Peyer's patch (tissue), 4 donors: ENCODE data around the gene EEFSEC. TPM values are rescaled to one million over a fixed set of nuclear protein-coding genes. Genes with fewer than 3 reads are reported as not detected.

Source experiments
- DNase-seq, 3 donors: peaks; one replicate each; pipeline ENCODE4 v3.0.0-alpha.2; 2017 to 2019
- H3K27ac ChIP-seq, 4 donors: fragments of 200-600 bp; sonication (generic); one replicate each; pipeline ENCODE4 v1.5.1; 2016 to 2019
- H3K27me3 ChIP-seq, 2 donors: fragments of 200-600 bp; sonication (generic); one replicate each; pipeline ENCODE4 v1.5.1; 2019
- H3K36me3 ChIP-seq, 3 donors: fragments of 200-600 bp; sonication (generic); one replicate each; pipeline ENCODE4 v1.5.1; 2016 to 2019
- H3K4me1 ChIP-seq, 4 donors: fragments of 200-600 bp; sonication (generic); one replicate each; pipeline ENCODE4 v1.5.1; 2016 to 2019
- H3K4me3 ChIP-seq, 4 donors: fragments of 200-600 bp; sonication (generic); 1 replicate in 3 of 4; 2 replicates in 1 of 4; pipeline ENCODE4 v1.5.1; 2016 to 2019; ENCODE audit warnings: mild to moderate bottlenecking in 1 of 4
- H3K9me3 ChIP-seq, 4 donors: fragments of 200-600 bp; sonication (generic); one replicate each; pipeline ENCODE4 v1.5.1; 2016 to 2019; ENCODE audit warnings: mild to moderate bottlenecking in 1 of 4
- POLR2A ChIP-seq, 2 donors: fragments of 450-650 bp; IDR thresholded peaks; one replicate each; pipeline ENCODE4 v1.5.1; 2017; ENCODE audit warnings: antibody characterized with exemption in 2 of 2, mild to moderate bottlenecking in 2 of 2, moderate library complexity in 2 of 2
- total RNA-seq, 4 donors: library from RNA; depleted of rRNA; stranded (reverse); fragments of >200 nt; gene quantifications; one replicate each; pipeline ENCODE4 v1.1.0, GENCODE V29; 2016
- TF ChIP-seq, protein P1 (sequence below), 6 experiments: fragments of 450-650 bp in 4 of 6; fragments of 200-600 bp in 2 of 6; sonication (generic) in 1 of 6; IDR thresholded peaks; one replicate each; pipeline ENCODE4 v1.5.1; 2017 to 2019; ENCODE audit warnings: antibody characterized with exemption in 6 of 6, mild to moderate bottlenecking in 3 of 6, moderate library complexity in 1 of 6

The EEFSEC gene
- total RNA-seq, 4 donors from 2014 or later, result 11.7 to 50.3 (median 19.6) TPM

DNA sequence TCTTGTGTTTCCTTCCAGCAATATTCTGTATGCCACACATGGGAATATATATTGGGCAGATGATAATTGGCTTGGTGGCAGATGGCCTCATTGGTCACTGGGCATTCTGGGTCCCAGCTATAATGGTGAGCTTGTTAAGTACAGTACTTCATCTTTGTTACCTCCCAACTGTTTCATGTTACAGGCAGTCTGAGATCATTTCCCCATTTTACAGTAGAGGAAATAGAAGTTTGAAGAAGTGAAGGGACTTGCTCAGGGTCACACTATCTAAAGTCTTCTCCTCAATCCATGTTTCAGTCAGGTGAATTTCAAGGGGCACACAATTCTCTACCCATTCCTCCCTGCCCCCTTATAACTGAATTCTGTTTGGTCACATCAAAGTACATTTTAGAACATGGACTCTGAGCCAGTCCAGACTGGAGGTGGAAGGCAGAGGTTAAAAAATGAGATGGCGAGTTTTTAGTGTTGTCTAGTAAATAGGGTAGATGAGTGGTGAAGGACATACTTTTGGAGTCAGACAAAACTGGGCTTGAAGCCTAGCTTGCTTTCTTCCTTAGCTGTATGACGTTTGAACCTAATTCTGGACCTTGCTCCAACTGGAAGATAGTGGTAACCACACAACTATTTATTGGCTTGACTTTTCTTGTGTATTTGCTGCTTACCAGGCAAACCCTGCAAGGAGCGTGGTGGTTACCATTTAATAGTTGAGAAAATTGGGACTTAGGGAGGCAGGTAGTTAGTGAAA is 2.5 kb downstream of the EEFSEC start:
- peaks cover 0 to 10% (median 2%) of the 10 kb centered on the region in 4 donors for H3K4me1 ChIP-seq
- H3K9me3 ChIP-seq, result no peaks in the 10 kb centered on the region
- DNase-seq, result no peak
- no peak overlapping the region for H3K27ac ChIP-seq
- H3K36me3 ChIP-seq, result peaks cover 0 to 13% (median 0%) of the 10 kb centered on the region in 3 donors
- no peak overlapping the region for H3K4me3 ChIP-seq
- H3K27me3 ChIP-seq, result no peaks in the 10 kb centered on the region
- TF ChIP-seq POLR2A (IDR thresholded peaks at IDR 0.05), result no peak
- TF ChIP-seq, protein P1, sequence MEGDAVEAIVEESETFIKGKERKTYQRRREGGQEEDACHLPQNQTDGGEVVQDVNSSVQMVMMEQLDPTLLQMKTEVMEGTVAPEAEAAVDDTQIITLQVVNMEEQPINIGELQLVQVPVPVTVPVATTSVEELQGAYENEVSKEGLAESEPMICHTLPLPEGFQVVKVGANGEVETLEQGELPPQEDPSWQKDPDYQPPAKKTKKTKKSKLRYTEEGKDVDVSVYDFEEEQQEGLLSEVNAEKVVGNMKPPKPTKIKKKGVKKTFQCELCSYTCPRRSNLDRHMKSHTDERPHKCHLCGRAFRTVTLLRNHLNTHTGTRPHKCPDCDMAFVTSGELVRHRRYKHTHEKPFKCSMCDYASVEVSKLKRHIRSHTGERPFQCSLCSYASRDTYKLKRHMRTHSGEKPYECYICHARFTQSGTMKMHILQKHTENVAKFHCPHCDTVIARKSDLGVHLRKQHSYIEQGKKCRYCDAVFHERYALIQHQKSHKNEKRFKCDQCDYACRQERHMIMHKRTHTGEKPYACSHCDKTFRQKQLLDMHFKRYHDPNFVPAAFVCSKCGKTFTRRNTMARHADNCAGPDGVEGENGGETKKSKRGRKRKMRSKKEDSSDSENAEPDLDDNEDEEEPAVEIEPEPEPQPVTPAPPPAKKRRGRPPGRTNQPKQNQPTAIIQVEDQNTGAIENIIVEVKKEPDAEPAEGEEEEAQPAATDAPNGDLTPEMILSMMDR (IDR thresholded peaks at IDR 0.05), result no peak

DNA sequence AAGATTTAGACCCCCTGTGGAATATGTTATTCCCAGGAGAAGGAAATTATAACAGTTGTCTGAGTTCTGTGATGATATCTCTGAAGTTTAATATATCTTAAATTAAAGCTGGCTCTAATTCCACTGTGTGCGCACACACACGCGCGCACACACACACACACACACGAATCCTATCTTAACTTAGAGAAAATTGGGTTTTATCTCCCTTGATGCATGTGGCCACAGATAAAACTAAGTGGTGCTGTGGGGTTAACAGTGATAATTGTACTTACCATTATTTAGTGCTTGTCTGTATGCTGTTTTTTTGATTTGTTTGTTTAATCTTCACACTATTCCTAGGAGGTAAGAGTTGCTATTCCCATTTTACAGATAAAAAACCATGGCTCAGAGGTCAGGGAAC is 7.4 kb downstream of the EEFSEC start:
- no peaks in the 10 kb centered on the region for H3K27me3 ChIP-seq
- no peak for DNase-seq
- TF ChIP-seq POLR2A (IDR thresholded peaks at IDR 0.05), result no peak
- TF ChIP-seq, protein P1 (IDR thresholded peaks at IDR 0.05), result no peak
- peaks cover 0 to 13% (median 0%) of the 10 kb centered on the region in 3 donors for H3K36me3 ChIP-seq
- H3K9me3 ChIP-seq, result no peaks in the 10 kb centered on the region
- no peak overlapping the region for H3K27ac ChIP-seq
- no peaks in the 10 kb centered on the region for H3K4me1 ChIP-seq
- no peak overlapping the region for H3K4me3 ChIP-seq

DNA sequence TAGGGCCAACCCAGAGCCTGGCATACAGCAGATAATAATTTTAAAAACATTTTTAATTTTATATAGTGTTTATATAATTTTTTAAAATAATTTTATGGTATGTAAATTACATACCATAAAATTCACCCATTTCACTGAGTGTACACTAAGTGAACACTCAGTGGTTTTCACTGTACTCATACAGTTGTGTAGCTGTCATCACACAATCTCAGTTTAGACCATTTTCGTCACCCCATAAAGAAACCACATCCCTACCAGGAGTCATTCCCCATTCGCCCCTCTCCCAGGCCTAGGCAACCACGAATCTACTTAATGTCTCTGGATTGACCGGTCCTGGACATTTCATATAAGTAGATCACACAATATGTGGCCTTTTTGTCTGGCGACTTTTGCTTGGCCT is 10.2 kb downstream of the EEFSEC start:
- H3K27me3 ChIP-seq, result no peaks in the 10 kb centered on the region
- TF ChIP-seq, protein P1 (IDR thresholded peaks at IDR 0.05), result no peak
- TF ChIP-seq POLR2A (IDR thresholded peaks at IDR 0.05), result no peak
- H3K9me3 ChIP-seq, result no peaks in the 10 kb centered on the region
- H3K4me3 ChIP-seq, result no peak overlapping the region
- no peaks in the 10 kb centered on the region for H3K4me1 ChIP-seq
- peaks cover 0 to under 1% (median 0%) of the 10 kb centered on the region in 3 donors for H3K36me3 ChIP-seq
- no peak overlapping the region for H3K27ac ChIP-seq
- no peak for DNase-seq

DNA sequence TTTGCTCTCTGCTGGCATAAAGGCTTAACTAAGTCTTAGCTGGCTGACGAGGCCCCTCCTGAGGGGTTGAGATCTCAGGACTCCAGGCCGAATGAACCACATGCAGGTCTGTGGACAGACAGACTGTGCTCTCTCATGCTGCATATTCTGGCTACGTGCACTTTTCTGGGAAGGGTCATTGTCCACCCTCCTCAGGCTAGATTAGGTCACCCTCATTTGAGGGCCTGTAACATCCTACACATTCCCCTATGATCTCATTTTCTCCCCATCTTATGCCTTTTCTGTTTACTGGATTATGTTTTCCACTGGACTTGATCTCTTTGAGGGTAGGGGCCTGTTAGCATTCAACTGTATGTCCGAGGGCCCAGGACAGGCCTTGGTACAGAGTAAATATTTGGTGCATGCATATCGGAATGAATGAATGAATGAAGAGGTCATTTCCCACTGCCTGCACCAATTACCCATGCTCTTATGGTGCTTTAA is 13.7 kb downstream of the EEFSEC start:
- no peaks in the 10 kb centered on the region for H3K36me3 ChIP-seq
- H3K9me3 ChIP-seq, result no peaks in the 10 kb centered on the region
- H3K4me3 ChIP-seq, result no peak overlapping the region
- H3K4me1 ChIP-seq, result no peaks in the 10 kb centered on the region
- no peak for DNase-seq
- no peak for TF ChIP-seq POLR2A (IDR thresholded peaks at IDR 0.05)
- TF ChIP-seq, protein P1 (IDR thresholded peaks at IDR 0.05), result no peak
- H3K27me3 ChIP-seq, result no peaks in the 10 kb centered on the region
- H3K27ac ChIP-seq, result no peak overlapping the region

DNA sequence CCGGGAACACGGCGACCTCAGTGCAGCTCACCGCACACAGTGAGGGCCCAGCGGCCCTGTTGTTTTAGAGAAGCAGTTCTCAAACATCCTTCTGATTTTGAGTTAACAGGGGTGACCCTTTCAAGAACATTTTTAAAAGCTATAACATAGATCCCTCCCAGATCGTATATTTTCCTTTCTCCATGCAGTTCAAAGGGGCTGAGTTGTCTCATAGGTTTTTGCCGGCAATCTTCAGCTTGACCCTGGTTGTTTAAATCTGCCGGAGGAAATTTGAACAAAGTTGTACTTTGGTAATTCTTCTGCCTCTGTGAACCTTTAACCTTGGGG is 14.3 kb downstream of the EEFSEC start:
- no peaks in the 10 kb centered on the region for H3K4me1 ChIP-seq
- no peak overlapping the region for H3K27ac ChIP-seq
- TF ChIP-seq, protein P1 (IDR thresholded peaks at IDR 0.05), result no peak
- TF ChIP-seq POLR2A (IDR thresholded peaks at IDR 0.05), result no peak
- no peaks in the 10 kb centered on the region for H3K9me3 ChIP-seq
- no peak for DNase-seq
- no peaks in the 10 kb centered on the region for H3K36me3 ChIP-seq
- no peaks in the 10 kb centered on the region for H3K27me3 ChIP-seq
- no peak overlapping the region for H3K4me3 ChIP-seq
